Testis (tissue), 2 donors: ENCODE data around the gene NCSTN.

ENCODE experiments used
- POLR2A ChIP-seq: fragments of 450-650 bp; IDR thresholded peaks from one replicate; pipeline ENCODE4 v1.6.1; 2017; ENCODE audit warnings: antibody characterized with exemption, mild to moderate bottlenecking, moderate library complexity
- TF ChIP-seq, protein P1 (sequence below), 3 experiments: fragments of 450-650 bp in 2 of 3; fragments of 200-600 bp in 1 of 3; sonication (generic) in 1 of 3; IDR thresholded peaks; one replicate each; pipeline ENCODE4 v1.5.1; 2016 to 2019; ENCODE audit warnings: antibody characterized with exemption in 3 of 3, mild to moderate bottlenecking in 2 of 3, moderate library complexity in 1 of 3

DNA sequence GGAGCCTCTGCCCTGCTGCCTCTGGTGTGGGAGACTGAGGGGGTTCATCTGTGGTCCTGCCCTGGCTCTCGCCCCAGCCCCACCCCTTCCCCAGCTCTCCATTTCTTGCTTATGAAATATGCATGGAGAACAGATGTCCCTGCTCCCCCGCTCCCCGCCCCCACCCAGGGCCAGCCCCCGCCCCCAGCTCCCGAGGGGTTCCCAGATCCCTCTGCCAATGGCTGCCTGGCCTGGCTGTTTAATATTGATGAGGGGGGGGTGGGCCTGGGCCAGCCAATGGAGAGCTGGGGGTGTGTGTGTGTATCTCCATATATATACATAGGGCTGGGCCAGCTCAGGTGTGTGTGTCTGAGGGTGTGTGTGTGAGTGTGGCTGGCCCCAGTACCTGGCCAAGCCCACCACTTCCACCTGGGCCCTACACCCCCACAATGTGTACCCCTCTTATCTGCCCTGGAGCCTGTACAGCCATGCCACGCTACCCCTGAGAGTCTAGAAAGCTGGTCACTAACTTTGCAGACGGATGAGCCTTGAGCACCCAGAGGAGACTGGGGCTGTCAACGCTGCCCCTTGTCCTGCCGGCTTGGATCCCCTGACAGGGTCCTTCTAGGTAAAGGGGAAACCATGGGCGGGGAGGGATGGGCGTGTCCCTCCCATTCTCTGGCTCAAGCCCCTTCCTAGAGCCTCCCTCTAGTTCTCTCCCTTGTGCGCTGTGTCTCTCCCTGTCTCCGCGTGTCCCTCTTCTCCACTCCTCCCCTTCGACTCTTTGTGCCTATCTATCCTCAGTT is 23.7 kb downstream of the NCSTN start, which contains the start of gene NHLH1:
- TF ChIP-seq, protein P1, sequence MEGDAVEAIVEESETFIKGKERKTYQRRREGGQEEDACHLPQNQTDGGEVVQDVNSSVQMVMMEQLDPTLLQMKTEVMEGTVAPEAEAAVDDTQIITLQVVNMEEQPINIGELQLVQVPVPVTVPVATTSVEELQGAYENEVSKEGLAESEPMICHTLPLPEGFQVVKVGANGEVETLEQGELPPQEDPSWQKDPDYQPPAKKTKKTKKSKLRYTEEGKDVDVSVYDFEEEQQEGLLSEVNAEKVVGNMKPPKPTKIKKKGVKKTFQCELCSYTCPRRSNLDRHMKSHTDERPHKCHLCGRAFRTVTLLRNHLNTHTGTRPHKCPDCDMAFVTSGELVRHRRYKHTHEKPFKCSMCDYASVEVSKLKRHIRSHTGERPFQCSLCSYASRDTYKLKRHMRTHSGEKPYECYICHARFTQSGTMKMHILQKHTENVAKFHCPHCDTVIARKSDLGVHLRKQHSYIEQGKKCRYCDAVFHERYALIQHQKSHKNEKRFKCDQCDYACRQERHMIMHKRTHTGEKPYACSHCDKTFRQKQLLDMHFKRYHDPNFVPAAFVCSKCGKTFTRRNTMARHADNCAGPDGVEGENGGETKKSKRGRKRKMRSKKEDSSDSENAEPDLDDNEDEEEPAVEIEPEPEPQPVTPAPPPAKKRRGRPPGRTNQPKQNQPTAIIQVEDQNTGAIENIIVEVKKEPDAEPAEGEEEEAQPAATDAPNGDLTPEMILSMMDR (IDR thresholded peaks at IDR 0.05), result no peak
- no peak for TF ChIP-seq POLR2A
